GM19099 (cell line): ENCODE measurements around the gene MDH2.

ENCODE experiments used
- POLR2A ChIP-seq: IDR thresholded peaks from 3 replicates; pipeline ENCODE4 v1.6.1; 2011; ENCODE audit warnings: low read depth; ENCODE audit not compliant: insufficient read length; ENCODE audit errors: extremely low read depth

Gene MDH2

GRCh38 chr7:76063525-76063924 is 15.6 kb downstream of the MDH2 start:
- no peak for TF ChIP-seq POLR2A

- no peak for TF ChIP-seq POLR2A
Measured at GRCh38 chr7:76064208-76064970, 16.5 kb downstream of the MDH2 start.

GRCh38 chr7:76065016-76065612 is 17.2 kb downstream of the MDH2 start:
- TF ChIP-seq POLR2A: no peak

- TF ChIP-seq POLR2A: no peak
Measured at GRCh38 chr7:76066716-76067503, 19.0 kb downstream of the MDH2 start.

GRCh38 chr7:76069238-76069638 is 21.3 kb downstream of the MDH2 start:
- TF ChIP-seq POLR2A: no peak

- TF ChIP-seq POLR2A: no peak
Measured at GRCh38 chr7:76071316-76072242, 23.7 kb downstream of the MDH2 start.

GRCh38 chr7:76072243-76073148 is 24.6 kb downstream of the MDH2 start:
- TF ChIP-seq POLR2A: no peak

- TF ChIP-seq POLR2A: no peak
Measured at GRCh38 chr7:76073335-76073990, 25.6 kb downstream of the MDH2 start.

GRCh38 chr7:76074306-76074971 is 26.5 kb downstream of the MDH2 start:
- no peak for TF ChIP-seq POLR2A

GRCh38 chr7:76074972-76075370 is 27.1 kb downstream of the MDH2 start:
- TF ChIP-seq POLR2A: no peak

- TF ChIP-seq POLR2A: no peak
Measured at GRCh38 chr7:76076995-76077394, 29.1 kb downstream of the MDH2 start.

- no peak for TF ChIP-seq POLR2A
Measured at GRCh38 chr7:76077435-76077834, 29.5 kb downstream of the MDH2 start.

- no peak for TF ChIP-seq POLR2A
Measured at GRCh38 chr7:76080204-76080603, 32.3 kb downstream of the MDH2 start.
